Measurements from ENCODE around the gene ADORA2A. TPM values are rescaled to one million over a fixed set of nuclear protein-coding genes. Genes with fewer than 3 reads are reported as not detected.

Gene ADORA2A
- 13.5 TPM for total RNA-seq

DNA sequence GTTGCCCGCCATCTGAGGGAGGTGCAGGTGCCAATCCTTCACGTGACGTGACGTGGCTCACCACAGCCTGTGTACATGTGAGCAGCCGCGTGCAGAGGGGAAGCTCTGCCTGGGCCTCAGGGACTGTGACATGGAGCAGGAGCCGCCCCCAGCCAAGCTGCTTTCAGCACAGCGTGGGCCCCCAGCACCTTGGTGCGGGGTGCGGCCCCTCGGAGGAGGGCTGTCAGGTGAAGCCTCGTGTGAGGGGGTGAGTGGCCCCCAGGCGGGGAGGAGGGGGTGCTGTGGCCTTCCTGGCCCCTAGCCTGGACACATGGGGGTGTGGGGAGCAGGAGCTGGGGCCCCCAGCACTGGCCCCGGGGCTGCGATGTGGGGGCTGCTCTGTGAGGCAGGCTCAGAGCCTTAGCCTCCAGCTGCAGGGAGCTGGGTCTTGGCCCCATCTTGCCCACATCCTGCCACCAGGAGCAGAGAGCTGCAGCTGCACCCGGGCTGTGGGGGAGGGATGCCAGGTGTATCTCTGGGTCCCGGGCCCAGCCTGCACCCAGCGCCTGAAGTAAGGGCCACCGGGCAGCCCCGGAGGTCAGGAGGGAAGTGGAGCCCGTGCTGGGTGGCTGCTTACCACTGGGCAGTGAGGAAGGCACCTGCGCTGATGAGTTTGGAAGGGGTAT lies at the start of gene ADORA2A:
TSS of gene ADORA2A (plus strand) at position 100 of the 665 bp plus-strand sequence. CDS start 5,806 bp downstream, outside the sequence.

Other genes starting within 250 kb of the ADORA2A start
- 5.3 TPM for gene SUSD2, start 246.1 kb upstream of the ADORA2A start, total RNA-seq
- gene GGT5, start 182.5 kb upstream of the ADORA2A start, total RNA-seq, result 12.1 TPM
- gene SPECC1L, start 156.8 kb upstream of the ADORA2A start, total RNA-seq, result 34.8 TPM
- 2.3 TPM for gene UPB1, start 67.7 kb downstream of the ADORA2A start, total RNA-seq
- 119 TPM for gene GUCD1, start 127.5 kb downstream of the ADORA2A start, total RNA-seq
- gene SNRPD3, start 128.4 kb downstream of the ADORA2A start, total RNA-seq, result 176 TPM
- gene LRRC75B, start 165.5 kb downstream of the ADORA2A start, total RNA-seq, result 25.6 TPM
- gene GGT1, start 175.6 kb downstream of the ADORA2A start, total RNA-seq, result 44.6 TPM

Data from metanephros (tissue), 1 donor.